Activated naive CD8-positive, alpha-beta T cell treated with anti-CD3 and anti-CD28 coated beads, Interleukin-2, amount 10 ng/mL, durations not matched to agents 7 days and 5 days (primary cell): Measurements from ENCODE around the gene NIPAL4. TPM values are rescaled to one million over a fixed set of nuclear protein-coding genes. Genes with fewer than 3 reads are reported as not detected.

Source experiments
- ATAC-seq: fragments of 150-1000 bp; cut with Tn5 transposase; one replicate; pipeline ENCODE4 v1.10.0; 2021; ENCODE audit warnings: low read depth, moderate library complexity
- POLR2A ChIA-PET: fragments of 350-600 bp; sonication (Branson Sonifier 250); formaldehyde crosslinking; loops from one replicate; lab custom pipeline; 2021; ENCODE audit warnings: antibody characterized with exemption; lab: Charles Lee
- DNase-seq: peaks from one replicate; pipeline ENCODE4 v3.0.0; 2021
- H3K27ac Mint-ChIP-seq: one replicate; pipeline ENCODE4 v1.8.0; 2022; ENCODE audit warnings: mild to moderate bottlenecking, mixed read lengths
- H3K27me3 Mint-ChIP-seq: one replicate; pipeline ENCODE4 v1.8.0; 2022; ENCODE audit warnings: mild to moderate bottlenecking, moderate library complexity, mixed read lengths
- H3K36me3 Mint-ChIP-seq: one replicate; pipeline ENCODE4 v1.8.0; 2021; ENCODE audit warnings: mild to moderate bottlenecking, mixed read lengths
- H3K4me1 Mint-ChIP-seq: one replicate; pipeline ENCODE4 v1.8.0; 2021; ENCODE audit warnings: mixed read lengths
- H3K4me3 Mint-ChIP-seq: one replicate; pipeline ENCODE4 v1.8.0; 2022; ENCODE audit warnings: mild to moderate bottlenecking, moderate library complexity, mixed read lengths
- H3K9me3 Mint-ChIP-seq: one replicate; pipeline ENCODE4 v1.8.0; 2021; ENCODE audit warnings: mixed read lengths
- total RNA-seq, 2 experiments: library from RNA; stranded (reverse); gene quantifications; one replicate each; pipeline ENCODE4 v1.2.3, GENCODE V29; 2021

The NIPAL4 gene
- total RNA-seq, 2 experiments from 2014 or later = not detected

DNA sequence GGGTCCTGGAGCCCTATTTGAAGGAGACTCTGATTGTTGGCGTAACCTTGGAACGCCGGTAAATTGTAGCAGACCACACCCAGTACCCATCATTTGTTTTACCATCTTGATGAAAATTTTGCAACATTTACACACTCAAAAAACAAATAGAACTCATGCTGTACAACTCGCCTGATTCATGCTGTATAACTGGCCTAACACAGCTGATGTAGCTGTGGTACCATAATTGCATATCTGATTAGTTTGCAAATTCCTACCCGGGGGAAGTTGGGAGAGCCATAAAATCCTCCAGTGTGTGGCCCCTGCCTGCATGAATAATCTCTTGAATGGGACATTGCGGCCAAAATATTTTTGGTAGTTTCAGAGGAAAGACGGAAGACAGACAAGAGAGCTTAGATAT lies 9.7 kb downstream of the NIPAL4 start:
- Mint-ChIP-seq H3K36me3 (peaks cover 9% of the 10 kb centered on the region), H3K9me3 (no peaks in the 10 kb centered on the region), H3K4me3 (no peak overlapping the region), H3K4me1 (peaks cover 9% of the 10 kb centered on the region), H3K27ac (no peak overlapping the region), H3K27me3 (no peaks in the 10 kb centered on the region)
- DNase-seq = no peak
- ATAC-seq = no peak
- POLR2A ChIA-PET = no interaction called here

DNA sequence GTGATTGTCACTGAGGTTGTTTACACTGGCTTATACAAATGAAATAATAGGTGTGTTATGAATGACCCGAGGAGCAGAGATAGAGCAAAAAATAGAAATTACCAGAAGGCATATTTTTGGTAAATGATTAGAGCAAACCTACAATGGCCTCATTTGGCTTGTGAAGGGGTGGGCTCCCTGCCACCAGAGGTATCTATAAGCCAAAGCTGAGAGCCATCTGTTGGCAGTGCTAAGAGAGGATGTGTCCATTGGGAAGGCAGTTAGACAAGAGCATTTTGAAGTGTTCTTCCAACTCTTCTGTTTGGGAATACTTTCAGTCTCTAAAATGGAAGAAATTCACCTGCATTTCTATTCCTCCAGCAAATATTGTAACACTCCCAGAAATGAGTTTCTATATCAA lies 10.6 kb downstream of the NIPAL4 start:
- Mint-ChIP-seq H3K36me3 (peaks cover 11% of the 10 kb centered on the region), H3K27ac (no peak overlapping the region), H3K4me1 (peaks cover 4% of the 10 kb centered on the region), H3K9me3 (no peaks in the 10 kb centered on the region), H3K4me3 (no peak overlapping the region), H3K27me3 (no peaks in the 10 kb centered on the region)
- POLR2A ChIA-PET = no interaction called here
- DNase-seq = no peak
- no peak for ATAC-seq

DNA sequence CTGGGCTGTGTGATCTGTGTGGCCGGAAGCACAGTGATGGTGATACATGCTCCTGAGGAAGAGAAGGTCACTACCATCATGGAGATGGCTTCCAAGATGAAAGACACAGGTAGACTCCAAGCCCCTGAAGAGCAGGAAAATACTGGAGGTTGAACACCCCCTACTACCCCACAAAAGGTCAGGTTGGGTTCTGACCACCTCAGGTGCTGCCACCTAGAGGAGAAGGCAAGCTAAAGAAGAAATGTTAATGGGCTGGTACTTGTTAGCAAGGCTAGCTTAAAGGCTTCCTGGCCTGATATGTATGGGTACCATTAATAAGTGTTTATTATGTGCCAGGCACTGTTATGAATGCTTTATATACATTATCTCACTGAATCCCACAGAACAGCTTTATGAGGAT lies 11.7 kb downstream of the NIPAL4 start:
- H3K4me3 Mint-ChIP-seq = no peak overlapping the region
- no peaks in the 10 kb centered on the region for H3K27me3 Mint-ChIP-seq
- H3K27ac Mint-ChIP-seq = no peak overlapping the region
- POLR2A ChIA-PET = no interaction called here
- peaks cover 12% of the 10 kb centered on the region for H3K36me3 Mint-ChIP-seq
- DNase-seq = no peak
- H3K9me3 Mint-ChIP-seq = no peaks in the 10 kb centered on the region
- peaks cover 4% of the 10 kb centered on the region for H3K4me1 Mint-ChIP-seq
- ATAC-seq = peak; percentile 29

DNA sequence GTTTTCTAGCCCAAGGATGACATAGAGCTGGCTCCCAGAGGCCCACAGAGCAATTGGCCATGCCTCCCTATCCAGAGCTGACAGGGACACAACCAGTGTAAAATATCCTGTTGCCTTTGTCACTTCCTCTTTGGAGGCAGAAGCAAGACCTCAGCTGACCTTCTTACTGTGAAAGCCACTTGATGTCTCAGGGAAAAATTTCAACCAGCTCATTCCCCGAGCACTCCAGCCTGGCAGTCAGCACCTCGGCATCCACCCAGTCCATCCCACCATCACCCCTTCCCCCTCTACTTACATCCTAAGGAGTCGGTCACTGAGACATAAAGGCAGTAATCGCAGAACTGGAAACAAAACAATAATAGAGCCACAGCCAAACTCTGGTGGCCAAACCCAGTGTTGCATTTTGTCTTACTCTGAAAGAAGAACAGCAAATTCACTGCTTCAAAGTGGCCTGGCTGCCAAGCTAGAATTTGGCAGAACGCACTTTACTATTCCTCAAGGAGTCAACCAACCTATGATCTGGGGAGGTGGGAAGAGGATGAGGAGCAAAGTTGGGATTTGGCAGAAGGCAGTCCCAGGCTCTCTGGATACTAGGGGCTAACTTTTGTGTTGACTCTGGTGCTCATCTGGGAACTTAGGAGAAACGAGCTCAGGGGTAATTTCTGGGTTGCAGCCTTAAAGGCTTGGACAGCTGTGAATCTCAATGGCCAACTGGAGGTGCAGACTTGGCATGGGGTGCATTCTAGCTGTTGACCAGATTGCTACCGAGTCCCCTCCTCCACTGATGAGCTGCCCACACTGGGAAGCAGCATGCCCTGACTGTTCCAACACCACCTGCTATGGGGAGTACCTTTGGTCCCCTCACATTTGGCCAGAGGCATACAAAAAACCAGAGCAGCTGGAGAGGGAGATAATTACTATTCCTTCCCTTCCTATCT lies 13.6 kb downstream of the NIPAL4 start:
- Mint-ChIP-seq H3K27me3 (no peaks in the 10 kb centered on the region), H3K4me3 (no peak overlapping the region), H3K4me1 (peaks cover 13% of the 10 kb centered on the region), H3K9me3 (no peaks in the 10 kb centered on the region), H3K36me3 (peaks cover 16% of the 10 kb centered on the region), H3K27ac (no peak overlapping the region)
- POLR2A ChIA-PET = interaction anchor here (0.6 kb wide), 1 partner anchor 268 kb away, joined by 3 read pairs; no protein-coding TSS in a partner anchor
- DNase-seq (no peak), ATAC-seq (no peak)

DNA sequence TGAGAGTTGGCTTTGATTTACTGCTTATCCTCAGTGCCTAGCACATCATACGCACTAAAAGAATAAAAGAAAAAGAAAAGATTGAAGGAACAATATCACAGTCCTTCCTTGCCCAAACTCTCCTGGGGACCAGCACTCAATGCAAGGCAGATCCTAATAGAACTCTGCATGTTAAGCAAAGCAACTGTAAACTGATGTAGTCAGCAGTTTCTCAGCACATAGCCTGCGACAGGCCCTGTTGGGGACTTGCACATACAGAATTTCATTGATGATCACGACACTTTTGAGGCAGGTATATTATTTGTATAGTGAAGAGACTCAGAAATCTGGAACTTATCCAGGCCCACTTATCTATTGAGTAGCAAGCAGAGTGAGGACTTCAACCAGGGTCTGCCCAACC lies 15.4 kb downstream of the NIPAL4 start:
- H3K4me1 Mint-ChIP-seq = peaks cover 25% of the 10 kb centered on the region
- no peak overlapping the region for H3K4me3 Mint-ChIP-seq
- DNase-seq = no peak
- peak overlapping the region; percentile 10 for H3K27ac Mint-ChIP-seq
- H3K9me3 Mint-ChIP-seq = no peaks in the 10 kb centered on the region
- POLR2A ChIA-PET = interaction anchor here (0.6 kb wide), 1 partner anchor 156 kb away, joined by 3 read pairs; no protein-coding TSS in a partner anchor
- no peak for ATAC-seq
- peaks cover 17% of the 10 kb centered on the region for H3K36me3 Mint-ChIP-seq
- H3K27me3 Mint-ChIP-seq = no peaks in the 10 kb centered on the region

DNA sequence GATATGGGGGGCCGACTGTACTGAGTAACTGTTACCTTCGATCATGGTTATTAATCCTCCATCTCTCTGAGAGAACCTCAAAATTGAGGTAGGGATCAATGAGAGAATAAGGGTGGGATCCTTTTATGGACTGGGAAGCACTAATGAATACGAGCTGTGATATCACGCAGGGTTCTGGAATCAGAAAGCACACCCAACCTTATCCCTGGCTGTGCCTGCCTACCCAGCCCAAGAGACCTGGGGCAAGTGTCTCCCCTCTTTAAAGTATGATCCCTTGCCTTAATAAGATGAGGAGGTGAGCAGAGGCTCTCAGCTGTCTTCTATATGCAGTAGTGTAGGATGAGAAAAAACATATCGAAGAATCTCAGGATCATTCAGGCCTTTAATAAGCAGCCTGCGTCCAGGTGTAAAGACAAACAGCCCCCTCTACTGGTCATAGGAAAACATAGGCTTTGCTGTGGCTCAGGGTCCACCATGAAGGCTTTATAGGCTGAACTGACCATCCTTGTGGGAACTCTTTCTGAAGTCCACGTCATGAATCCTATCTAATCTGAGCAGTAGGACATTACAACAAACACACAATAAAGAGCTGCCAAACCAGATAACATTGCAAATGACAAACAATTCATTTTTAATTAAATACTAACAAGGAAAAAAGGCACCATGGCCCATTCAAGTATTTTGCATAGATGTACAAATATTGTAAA lies 16.8 kb downstream of the NIPAL4 start:
- Mint-ChIP-seq H3K27ac (no peak overlapping the region), H3K36me3 (peaks cover 21% of the 10 kb centered on the region), H3K4me3 (no peak overlapping the region), H3K9me3 (no peaks in the 10 kb centered on the region), H3K27me3 (no peaks in the 10 kb centered on the region), H3K4me1 (peaks cover 29% of the 10 kb centered on the region)
- no peak for DNase-seq
- POLR2A ChIA-PET = no interaction called here
- ATAC-seq = peak; percentile 45

DNA sequence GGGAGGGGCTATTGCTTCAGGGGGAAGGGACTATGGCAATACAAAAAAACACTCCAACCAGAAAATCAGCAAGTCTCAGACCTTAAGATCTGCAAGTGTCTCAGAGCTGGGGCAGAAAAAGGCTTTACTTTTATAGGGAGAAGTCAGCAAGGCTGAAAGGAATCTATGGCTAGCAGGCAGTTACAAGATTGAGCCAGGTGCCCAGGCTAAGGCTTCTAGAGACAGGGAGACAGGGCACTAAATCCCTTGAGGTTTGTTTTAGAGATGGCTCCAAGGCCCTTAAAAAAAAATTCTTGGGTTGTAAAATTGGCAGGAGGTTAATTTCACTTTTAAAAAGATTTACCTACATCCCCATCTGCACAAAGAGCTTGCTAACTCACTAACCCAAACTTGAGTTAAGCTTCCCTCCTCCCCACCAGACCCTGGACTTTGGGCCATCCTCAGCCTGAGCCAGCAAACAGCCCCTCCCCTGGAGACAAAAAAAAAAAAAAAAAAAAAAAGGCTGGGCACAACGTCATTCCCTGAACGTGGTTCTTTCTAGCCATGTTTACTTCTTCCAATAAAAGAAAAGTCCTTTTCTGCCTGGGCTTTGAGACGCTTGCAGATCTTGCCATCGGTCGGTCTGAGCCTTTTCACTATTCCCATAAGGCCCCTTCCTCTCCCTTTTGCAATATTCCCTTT lies 17.9 kb downstream of the NIPAL4 start:
- no peaks in the 10 kb centered on the region for H3K27me3 Mint-ChIP-seq
- no peaks in the 10 kb centered on the region for H3K9me3 Mint-ChIP-seq
- POLR2A ChIA-PET = interaction anchor here (0.7 kb wide), 1 partner anchor 62 kb away, joined by 4 read pairs; no protein-coding TSS in a partner anchor
- H3K36me3 Mint-ChIP-seq = peaks cover 27% of the 10 kb centered on the region
- DNase-seq (no peak), ATAC-seq (no peak)
- no peak overlapping the region for H3K4me3 Mint-ChIP-seq
- no peak overlapping the region for H3K27ac Mint-ChIP-seq
- H3K4me1 Mint-ChIP-seq = peaks cover 31% of the 10 kb centered on the region

DNA sequence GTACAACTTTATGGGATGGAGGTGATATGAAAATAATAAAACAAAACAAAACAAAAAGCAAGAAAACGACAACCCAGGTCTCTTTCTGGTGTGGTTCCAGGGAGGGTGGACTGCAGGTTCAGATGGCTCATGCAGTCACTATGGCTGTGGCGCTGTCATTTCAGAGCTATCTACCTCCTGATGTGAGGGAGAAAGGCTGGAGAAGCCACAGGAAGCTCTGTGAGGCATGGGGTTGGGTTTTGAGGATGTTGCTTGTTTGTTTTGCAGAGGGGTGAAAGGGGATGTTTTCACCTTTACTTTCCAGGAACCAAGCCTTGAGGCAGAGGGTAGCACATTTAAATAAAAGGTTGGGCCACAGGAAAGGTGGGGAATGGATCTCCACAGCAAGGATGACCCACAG lies 18.7 kb downstream of the NIPAL4 start:
- Mint-ChIP-seq H3K9me3 (no peaks in the 10 kb centered on the region), H3K36me3 (peaks cover 27% of the 10 kb centered on the region), H3K27me3 (no peaks in the 10 kb centered on the region), H3K4me3 (peak overlapping the region; percentile 9), H3K4me1 (peaks cover 27% of the 10 kb centered on the region), H3K27ac (peak overlapping the region; percentile 68)
- POLR2A ChIA-PET = no interaction called here
- DNase-seq = no peak
- peak; percentile 48 for ATAC-seq

DNA sequence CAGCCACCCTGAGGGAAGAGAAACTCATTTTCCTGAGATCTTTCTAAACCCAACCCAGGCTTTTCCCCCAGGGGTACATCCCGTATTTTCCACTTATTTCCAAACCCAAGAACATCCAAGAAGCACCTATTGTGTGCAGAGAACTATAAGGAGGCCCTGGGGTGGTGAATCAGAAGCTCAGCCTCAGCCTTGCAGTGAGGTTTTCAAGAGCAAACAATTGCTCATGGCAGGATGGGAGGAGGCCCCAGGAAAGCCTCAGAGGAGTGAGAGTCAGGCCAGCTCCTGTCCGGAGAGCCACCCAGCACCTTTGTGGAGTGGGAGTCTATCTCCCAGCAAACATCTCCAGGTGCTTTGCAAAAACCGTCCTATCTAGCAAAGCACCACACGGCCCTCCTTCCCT lies 19.2 kb downstream of the NIPAL4 start:
- DNase-seq (no peak), ATAC-seq (no peak)
- Mint-ChIP-seq H3K27ac (peak overlapping the region; percentile 68), H3K36me3 (peaks cover 31% of the 10 kb centered on the region), H3K9me3 (no peaks in the 10 kb centered on the region), H3K4me3 (peak overlapping the region; percentile 17), H3K27me3 (no peaks in the 10 kb centered on the region), H3K4me1 (peaks cover 27% of the 10 kb centered on the region)
- POLR2A ChIA-PET = no interaction called here

DNA sequence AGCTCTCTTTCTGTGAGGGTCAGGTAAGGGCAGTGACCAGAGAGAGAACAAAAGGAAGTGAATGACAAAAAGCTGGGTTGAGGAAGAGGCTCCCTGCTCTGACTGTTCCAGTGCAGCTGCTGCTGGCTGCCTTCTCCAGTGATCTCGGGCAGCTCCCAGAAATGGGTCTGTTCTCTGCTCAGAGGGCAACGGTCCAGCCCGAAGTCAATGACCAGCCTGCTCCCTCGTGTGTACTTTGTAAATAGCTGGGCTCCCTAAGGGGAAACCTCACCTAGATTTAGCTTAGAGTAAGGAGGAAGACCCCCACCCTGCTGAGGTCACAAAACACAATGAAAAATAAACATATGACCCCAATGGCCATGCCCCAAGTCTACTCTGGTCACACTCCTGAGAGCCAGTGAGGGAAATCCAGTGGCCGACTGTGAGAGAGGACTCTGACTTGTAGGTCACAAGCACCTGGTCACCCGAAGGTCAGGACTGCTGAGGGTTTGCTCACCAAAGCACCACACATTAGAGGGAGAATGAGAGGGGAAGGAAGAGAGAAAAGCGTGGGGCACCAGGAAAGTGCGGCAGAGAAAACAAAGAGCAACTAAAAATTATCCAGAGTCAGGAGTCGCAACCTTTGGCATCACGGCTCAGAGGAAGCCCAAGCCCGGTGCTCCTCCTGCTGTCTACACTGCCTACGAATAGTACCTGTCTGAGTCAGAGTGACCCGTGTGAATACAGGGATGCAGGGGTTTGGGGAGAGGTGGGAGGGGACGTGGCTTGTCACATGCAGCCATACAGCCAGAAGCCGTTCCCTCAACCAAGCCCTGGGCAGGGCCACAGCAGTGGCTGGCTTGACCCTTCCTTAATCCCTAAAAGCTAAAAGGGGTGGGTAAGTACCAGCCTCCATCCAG lies 19.8 kb downstream of the NIPAL4 start:
- DNase-seq (no peak), ATAC-seq (no peak)
- POLR2A ChIA-PET = no interaction called here
- Mint-ChIP-seq H3K4me3 (no peak overlapping the region), H3K4me1 (peaks cover 27% of the 10 kb centered on the region), H3K27ac (peak overlapping the region; percentile 68), H3K27me3 (no peaks in the 10 kb centered on the region), H3K36me3 (peaks cover 33% of the 10 kb centered on the region), H3K9me3 (no peaks in the 10 kb centered on the region)

DNA sequence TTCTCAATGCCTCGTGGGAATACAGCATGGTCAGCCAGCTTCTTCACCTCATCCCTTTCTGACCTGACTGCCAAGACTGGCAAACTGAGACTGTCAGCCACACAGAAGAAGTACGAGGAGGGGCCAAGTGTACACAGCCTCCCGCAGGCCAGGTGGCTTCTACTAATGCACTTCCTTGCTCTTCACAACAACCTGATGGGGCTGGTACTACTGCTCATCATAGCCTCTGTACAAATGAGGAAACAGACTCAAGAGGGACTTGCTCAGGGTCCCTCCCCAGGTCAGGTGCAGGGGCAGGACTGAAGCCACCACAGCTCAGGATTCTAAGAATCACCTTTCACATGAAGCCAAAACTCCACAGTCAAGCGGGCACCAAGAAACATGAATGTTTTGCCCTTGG lies 21.3 kb downstream of the NIPAL4 start:
- H3K36me3 Mint-ChIP-seq = peaks cover 35% of the 10 kb centered on the region
- DNase-seq (no peak), ATAC-seq (peak; percentile 61)
- peak overlapping the region; percentile 79 for H3K27ac Mint-ChIP-seq
- H3K9me3 Mint-ChIP-seq = no peaks in the 10 kb centered on the region
- peaks cover 27% of the 10 kb centered on the region for H3K4me1 Mint-ChIP-seq
- H3K27me3 Mint-ChIP-seq = no peaks in the 10 kb centered on the region
- no peak overlapping the region for H3K4me3 Mint-ChIP-seq
- POLR2A ChIA-PET = no interaction called here

DNA sequence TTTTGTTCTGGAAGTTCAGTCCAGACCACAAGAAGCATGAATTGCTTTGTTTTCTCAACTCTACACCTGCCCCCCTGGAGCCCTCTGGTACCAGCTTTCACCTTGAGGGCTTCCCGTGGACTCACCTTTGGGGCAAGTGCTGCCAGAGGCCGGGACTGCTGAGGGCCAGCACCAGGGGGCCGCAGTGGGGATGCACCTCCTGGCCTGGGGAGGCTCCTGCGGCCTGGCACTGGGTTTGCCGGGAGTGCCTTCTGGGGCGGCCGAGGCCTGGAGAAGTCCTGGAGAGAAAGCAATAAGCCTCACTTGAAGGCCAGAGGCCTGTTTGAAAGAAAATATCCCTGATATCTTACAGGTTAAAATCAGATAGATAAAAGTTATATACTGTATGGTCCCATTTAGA lies 21.7 kb downstream of the NIPAL4 start:
- no peak for DNase-seq
- H3K4me3 Mint-ChIP-seq = no peak overlapping the region
- POLR2A ChIA-PET = no interaction called here
- peaks cover 38% of the 10 kb centered on the region for H3K36me3 Mint-ChIP-seq
- peaks cover 30% of the 10 kb centered on the region for H3K4me1 Mint-ChIP-seq
- no peak for ATAC-seq
- no peaks in the 10 kb centered on the region for H3K27me3 Mint-ChIP-seq
- H3K9me3 Mint-ChIP-seq = no peaks in the 10 kb centered on the region
- H3K27ac Mint-ChIP-seq = no peak overlapping the region
